Stimulated activated CD8-positive, alpha-beta memory T cell treated with anti-CD3 and anti-CD28 coated beads, Interleukin-12 subunit alpha, Interleukin-12 subunit beta, amount 100 ng/mL, for 24 hours (primary cell): ENCODE data around the gene PRAC2.

Experiments
- DNase-seq: peaks from one replicate; pipeline ENCODE4 v3.0.0-alpha.2; 2020; ENCODE audit errors: extremely low read depth

Gene PRAC2

GRCh38 chr17:48720266-48721008 lies 2.5 kb upstream of the PRAC2 start:
- DNase-seq: no peak

GRCh38 chr17:48721009-48721402 lies 2.0 kb upstream of the PRAC2 start:
- DNase-seq: no peak

GRCh38 chr17:48722201-48722907 lies 631 bp upstream of the PRAC2 start, which contains the start of gene PRAC1:
Gene PRAC1, minus strand, starts transcription at chr17:48722518. Its CDS starts 126 bp downstream, at chr17:48722392.
- no peak for DNase-seq

GRCh38 chr17:48723423-48724250 lies 652 bp downstream of the PRAC2 start:
- no peak for DNase-seq

GRCh38 chr17:48724251-48725003 lies 1.4 kb downstream of the PRAC2 start:
- peak; percentile 38 for DNase-seq

- no peak for DNase-seq
Observed at GRCh38 chr17:48725004-48725287, 2.0 kb downstream of the PRAC2 start.

- DNase-seq: no peak
Observed at GRCh38 chr17:48725288-48726064, 2.5 kb downstream of the PRAC2 start.

GRCh38 chr17:48726114-48726915 lies 3.3 kb downstream of the PRAC2 start:
- DNase-seq: no peak

GRCh38 chr17:48726916-48727286 lies 3.9 kb downstream of the PRAC2 start:
- no peak for DNase-seq

GRCh38 chr17:48727415-48728175 lies 4.6 kb downstream of the PRAC2 start:
- DNase-seq: no peak

- DNase-seq: peak; percentile 9
Observed at GRCh38 chr17:48728232-48729231, 5.5 kb downstream of the PRAC2 start, which contains the start of gene HOXB13. Gene HOXB13, minus strand, starts transcription at chr17:48728750. Its CDS starts 157 bp downstream, at chr17:48728593.

- no peak for DNase-seq
Observed at GRCh38 chr17:48729335-48730239, 6.6 kb downstream of the PRAC2 start.

- DNase-seq: no peak
Observed at GRCh38 chr17:48730240-48730550, 7.2 kb downstream of the PRAC2 start.

- DNase-seq: no peak
Observed at GRCh38 chr17:48731355-48731754, 8.4 kb downstream of the PRAC2 start.

- DNase-seq: no peak
Observed at GRCh38 chr17:48732688-48733629, 10.0 kb downstream of the PRAC2 start.
